HepG2 (cell line): ENCODE results near the gene EHBP1. TPM values are rescaled to one million over a fixed set of nuclear protein-coding genes. Genes with fewer than 3 reads are reported as not detected.

ENCODE experiments used
- AHDC1 ChIP-seq: sonication (generic); formaldehyde crosslinking; IDR thresholded peaks from 2 replicates; pipeline ENCODE4 v1.5.1; 2020; ENCODE audit warnings: mild to moderate bottlenecking, missing genetic modification reagents, borderline replicate concordance
- ASH2L ChIP-seq: fragments of 300-600, 200-600 bp; sonication (generic); IDR thresholded peaks from 2 replicates; pipeline ENCODE4 v1.7.0; 2017; ENCODE audit warnings: low read depth, mild to moderate bottlenecking, moderate library complexity, mixed read lengths, low read length; ENCODE audit not compliant: insufficient read length
- CENPBD1 ChIP-seq: sonication (generic); formaldehyde crosslinking; IDR thresholded peaks from 2 replicates; pipeline ENCODE4 v1.8.0; 2022; ENCODE audit warnings: missing genetic modification reagents, low read depth, mild to moderate bottlenecking, borderline replicate concordance
- CHCHD3 ChIP-seq: sonication (generic); formaldehyde crosslinking; IDR thresholded peaks from 2 replicates; pipeline ENCODE4 v1.8.0; 2022; ENCODE audit warnings: mild to moderate bottlenecking, missing genetic modification reagents, moderate library complexity
- DR1 ChIP-seq: sonication (generic); formaldehyde crosslinking; IDR thresholded peaks from 2 replicates; pipeline ENCODE4 v1.8.0; 2021; ENCODE audit warnings: mild to moderate bottlenecking, missing genetic modification reagents, inconsistent platforms
- EZH2 ChIP-seq: conservative IDR thresholded peaks from 2 replicates; pipeline ENCODE4 v1.6.1; 2012; ENCODE audit warnings: mild to moderate bottlenecking, low read depth, low read length, moderate library complexity
- FIP1L1 ChIP-seq: fragments of 200-400 bp; formaldehyde crosslinking; IDR thresholded peaks from 2 replicates; pipeline ENCODE4 v1.6.1; 2018; ENCODE audit warnings: low read depth, mild to moderate bottlenecking, low read length, moderate library complexity, borderline replicate concordance; ENCODE audit not compliant: insufficient read depth
- FOSL1 ChIP-seq: sonication (generic); formaldehyde crosslinking; IDR thresholded peaks from 2 replicates; pipeline ENCODE4 v1.9.0; 2021; ENCODE audit warnings: missing genetic modification reagents, borderline replicate concordance
- ISX ChIP-seq: sonication (generic); formaldehyde crosslinking; conservative IDR thresholded peaks from 2 replicates; pipeline ENCODE4 v1.5.0; 2020; ENCODE audit warnings: missing genetic modification reagents
- NCOA5 ChIP-seq: sonication (generic); formaldehyde crosslinking; IDR thresholded peaks from 2 replicates; pipeline ENCODE4 v1.4.0; 2020; ENCODE audit warnings: missing genetic modification reagents
- POLR2A ChIP-seq, 2 experiments: IDR thresholded peaks; 2 replicates each; pipeline ENCODE4 v1.6.1; 2011; ENCODE audit warnings: low read depth in 2 of 2, low read length in 2 of 2, mild to moderate bottlenecking in 1 of 2, moderate library complexity in 1 of 2; ENCODE audit not compliant: insufficient read depth in 1 of 2
- RELA ChIP-seq: sonication (generic); formaldehyde crosslinking; IDR thresholded peaks from 2 replicates; pipeline ENCODE4 v1.4.0; 2020; ENCODE audit warnings: missing genetic modification reagents
- RFXANK ChIP-seq: IDR thresholded peaks from 2 replicates; pipeline ENCODE4 v1.6.1; 2016
- SMARCE1 ChIP-seq: fragments of 450-650 bp; IDR thresholded peaks from 2 replicates; pipeline ENCODE4 v1.6.1; 2017; ENCODE audit warnings: borderline replicate concordance
- STAT5B ChIP-seq: sonication (generic); formaldehyde crosslinking; IDR thresholded peaks from 2 replicates; pipeline ENCODE4 v1.4.0; 2020; ENCODE audit warnings: missing genetic modification reagents
- TERF1 ChIP-seq: sonication (generic); formaldehyde crosslinking; IDR thresholded peaks from 2 replicates; pipeline ENCODE4 v1.8.0; 2022; ENCODE audit warnings: mild to moderate bottlenecking, missing genetic modification reagents, moderate library complexity
- XRCC5 ChIP-seq: fragments of 200-400 bp; formaldehyde crosslinking; optimal IDR thresholded peaks from 2 replicates; pipeline ENCODE3; 2017; ENCODE audit warnings: mild to moderate bottlenecking, low read length
- ZBTB8A ChIP-seq: sonication (generic); formaldehyde crosslinking; IDR thresholded peaks from 2 replicates; pipeline ENCODE4 v1.4.0; 2020; ENCODE audit warnings: mild to moderate bottlenecking, low read depth, missing genetic modification reagents, borderline replicate concordance
- ZFX ChIP-seq: sonication (generic); formaldehyde crosslinking; IDR thresholded peaks from 2 replicates; pipeline ENCODE4 v1.4.0; 2020; ENCODE audit warnings: mild to moderate bottlenecking, low read depth, missing genetic modification reagents, moderate library complexity
- ZMAT5 ChIP-seq: sonication (generic); formaldehyde crosslinking; IDR thresholded peaks from 2 replicates; pipeline ENCODE4 v1.5.0; 2020; ENCODE audit warnings: mild to moderate bottlenecking, low read depth, missing genetic modification reagents, borderline replicate concordance
- ZNF160 ChIP-seq: sonication (generic); formaldehyde crosslinking; IDR thresholded peaks from 2 replicates; pipeline ENCODE4 v1.8.0; 2022; ENCODE audit warnings: mild to moderate bottlenecking, inconsistent platforms, missing genetic modification reagents
- ZNF343 ChIP-seq: sonication (generic); formaldehyde crosslinking; IDR thresholded peaks from 2 replicates; pipeline ENCODE4 v1.4.0; 2020; ENCODE audit warnings: mild to moderate bottlenecking, missing genetic modification reagents
- ZNF674 ChIP-seq: sonication (generic); formaldehyde crosslinking; IDR thresholded peaks from 2 replicates; pipeline ENCODE4 v1.5.0; 2020; ENCODE audit warnings: low read depth, mild to moderate bottlenecking, missing genetic modification reagents
- polyA plus RNA-seq, 8 experiments: library from polyadenylated mRNA; depleted of rRNA in 3 of 8; stranded (reverse) in 7 of 8; unstranded in 1 of 8; fragments of >200 nt; fragmentation: Illumina TruSeq in 4 of 8; extraction: Trizol in 4 of 8; gene quantifications; 2 replicates each; pipeline versions ENCODE4 v1.2.1 to v1.2.3, GENCODE V29; 2011 to 2016; ENCODE audit warnings: low read depth in 4 of 8, missing spikeins in 1 of 8, mixed read lengths in 1 of 8; ENCODE audit not compliant: insufficient read depth in 1 of 8
- total RNA-seq, 5 experiments: library from RNA; depleted of rRNA; stranded (reverse); fragments of >200 nt; fragmentation: Illumina TruSeq; extraction: Trizol; gene quantifications; 2 replicates each; pipeline ENCODE4 v1.2.3, GENCODE V29; 2016; ENCODE audit warnings: low read depth in 1 of 5

EHBP1 gene
- total and polyA plus RNA-seq, 2 of the 13 experiments (the other 11 are each of a cell fraction or from before 2014, with no cell fraction given): 93.5 to 146 TPM

GRCh38 chr2:62774555-62775366 is 69.2 kb downstream of the EHBP1 start (continued):
- TF ChIP-seq NCOA5: no peak
- no peak for TF ChIP-seq RFXANK (CRISPR knock-in tag)
- TF ChIP-seq ZNF160 (CRISPR knock-in tag): no peak
- TF ChIP-seq AHDC1: peak; percentile 77; the same call in 1 of the 2 replicates
- TF ChIP-seq CHCHD3 (CRISPR knock-in tag): no peak
- no peak for TF ChIP-seq SMARCE1
- TF ChIP-seq ZFX: no peak
- TF ChIP-seq FIP1L1: no peak
- no peak for TF ChIP-seq STAT5B (CRISPR knock-in tag)
- no peak for TF ChIP-seq ZBTB8A (CRISPR knock-in tag)
- TF ChIP-seq POLR2A (IDR thresholded peaks at IDR 0.05; ENCODE audit: insufficient read depth in 1 of 2, low read depth in 2 of 2, low read length in 2 of 2): no peak
- TF ChIP-seq TERF1 (CRISPR knock-in tag): no peak
- no peak for TF ChIP-seq ZNF343 (CRISPR knock-in tag)
- no peak for TF ChIP-seq RELA (CRISPR knock-in tag)
- no peak for TF ChIP-seq DR1 (CRISPR knock-in tag)
- no peak for TF ChIP-seq EZH2
- TF ChIP-seq ISX: no peak
- no peak for TF ChIP-seq ZMAT5
- TF ChIP-seq CENPBD1: no peak
- TF ChIP-seq FOSL1: no peak; the same call in 1 of the 2 replicates
- no peak for TF ChIP-seq ZNF674
- TF ChIP-seq ASH2L: no peak
- no peak for TF ChIP-seq XRCC5
